ENCODE results near the gene ITCH. TPM values are rescaled to one million over a fixed set of nuclear protein-coding genes. Genes with fewer than 3 reads are reported as not detected.
"Not testable (repeated sequence)": the region's sequence is repeated elsewhere in the genome, so short reads cannot be mapped to it uniquely, and the experiment has no call there.

Gene ITCH
- total RNA-seq, 2 donors from 2014 or later = 30.5 to 34.4 TPM

DNA sequence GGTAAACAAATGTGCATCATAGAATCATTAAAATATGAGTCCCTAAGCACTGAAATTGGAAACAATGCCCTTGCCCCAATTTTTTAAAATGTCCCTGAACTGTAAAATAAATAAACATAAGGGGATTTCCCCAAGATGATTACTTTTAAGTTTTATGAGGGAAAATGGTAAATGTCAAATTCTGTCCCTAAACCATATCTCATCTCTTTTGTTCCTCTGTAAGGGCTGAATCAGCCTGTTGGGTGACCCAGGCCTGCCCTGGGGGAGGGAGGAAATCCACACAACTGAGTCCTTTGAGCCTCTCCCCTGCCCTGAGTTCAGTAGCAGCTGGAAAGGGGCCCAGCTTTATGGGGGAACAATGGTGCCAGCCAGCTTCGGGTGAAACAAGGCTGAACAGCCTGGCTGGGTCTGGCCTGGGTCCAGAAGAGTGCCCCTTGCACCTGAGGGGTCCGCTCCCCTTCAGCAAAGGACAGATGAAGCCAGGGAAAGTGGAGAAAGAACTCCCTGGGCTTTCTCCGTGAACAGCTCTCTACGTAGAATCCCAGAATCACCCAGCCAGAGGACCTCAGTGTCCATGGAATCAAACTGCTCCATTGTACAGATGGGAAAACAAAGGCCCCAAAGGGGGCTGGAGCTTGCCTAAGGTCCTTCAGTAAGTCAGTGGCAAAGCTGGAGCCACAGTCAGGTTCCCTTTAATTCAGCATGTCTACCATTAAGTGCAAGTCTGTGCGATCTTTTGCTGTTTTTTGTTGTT, 28.2 kb upstream of the ITCH start:
- Mint-ChIP-seq H3K27me3 (no peaks in the 10 kb centered on the region), H3K27ac (no peak overlapping the region), H3K4me3 (no peak overlapping the region), H3K4me1 (no peaks in the 10 kb centered on the region), H3K9me3 (no peaks in the 10 kb centered on the region), H3K36me3 (ENCODE audit: low read depth) (no peaks in the 10 kb centered on the region)
- ATAC-seq (replicated peaks) = no peak

DNA sequence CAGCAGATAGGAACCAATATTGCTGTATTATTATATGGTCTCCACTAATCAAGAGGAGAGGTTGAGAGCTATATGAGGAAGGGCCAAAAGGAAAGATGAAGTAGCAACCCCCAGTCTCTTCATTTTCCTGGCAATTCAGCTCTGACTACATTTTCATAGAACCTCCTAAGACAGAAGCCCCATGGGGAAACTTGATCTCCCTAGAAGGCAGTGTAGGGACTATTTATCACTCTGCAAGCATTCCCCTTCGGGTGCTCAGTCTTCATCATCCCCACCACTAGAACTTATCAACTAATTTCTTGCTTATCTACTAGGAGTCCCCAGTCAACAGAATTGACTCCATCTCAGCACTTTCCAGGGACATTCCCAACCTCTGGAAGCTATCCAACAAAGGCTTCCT, 25.5 kb upstream of the ITCH start:
- no peak for ATAC-seq (replicated peaks)
- Mint-ChIP-seq H3K27me3 (no peaks in the 10 kb centered on the region), H3K36me3 (ENCODE audit: low read depth) (no peaks in the 10 kb centered on the region), H3K27ac (no peak overlapping the region), H3K9me3 (no peaks in the 10 kb centered on the region), H3K4me1 (no peaks in the 10 kb centered on the region), H3K4me3 (no peak overlapping the region)

DNA sequence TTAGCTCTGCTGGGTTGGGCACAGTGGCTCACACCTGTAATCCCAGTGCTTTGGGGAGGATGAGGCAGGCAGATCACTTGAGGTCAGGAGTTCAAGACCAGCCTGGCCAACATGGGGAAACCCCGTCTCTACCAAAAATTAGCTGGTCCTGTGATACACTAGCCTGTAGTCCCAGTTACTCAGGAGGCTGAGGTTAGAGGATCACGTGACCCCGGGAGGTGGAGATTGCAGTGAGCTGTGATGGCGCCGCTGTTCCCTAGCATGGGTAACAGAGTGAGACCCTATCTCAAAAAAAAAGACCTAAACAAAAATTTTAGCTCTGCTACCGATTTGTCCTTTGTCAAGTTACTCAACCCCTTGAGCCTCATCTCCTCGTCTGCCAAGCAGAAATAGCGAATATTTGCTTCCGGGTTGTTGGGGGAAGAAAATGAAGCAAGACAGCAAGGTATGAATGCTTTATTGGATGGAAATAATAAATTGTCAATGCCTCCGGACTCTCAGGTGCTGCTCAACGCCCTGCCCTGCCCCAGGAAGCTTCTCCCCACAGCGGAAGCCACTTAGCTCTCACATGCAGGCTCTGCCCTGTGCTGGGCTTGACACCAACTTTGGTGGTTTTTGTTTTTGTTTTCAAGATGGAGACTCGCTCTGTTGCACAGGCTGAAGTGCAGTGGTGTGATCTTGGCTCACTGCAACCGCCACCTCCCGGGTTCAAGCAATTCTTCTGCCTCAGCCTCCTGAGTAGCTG, 24.9 kb upstream of the ITCH start:
- H3K4me3 Mint-ChIP-seq = peak overlapping the region; percentile 33
- no peaks in the 10 kb centered on the region for H3K4me1 Mint-ChIP-seq
- peak; percentile 51 for ATAC-seq (replicated peaks)
- H3K27me3 Mint-ChIP-seq = no peaks in the 10 kb centered on the region
- no peaks in the 10 kb centered on the region for H3K36me3 Mint-ChIP-seq (ENCODE audit: low read depth)
- no peak overlapping the region for H3K27ac Mint-ChIP-seq
- no peaks in the 10 kb centered on the region for H3K9me3 Mint-ChIP-seq

DNA sequence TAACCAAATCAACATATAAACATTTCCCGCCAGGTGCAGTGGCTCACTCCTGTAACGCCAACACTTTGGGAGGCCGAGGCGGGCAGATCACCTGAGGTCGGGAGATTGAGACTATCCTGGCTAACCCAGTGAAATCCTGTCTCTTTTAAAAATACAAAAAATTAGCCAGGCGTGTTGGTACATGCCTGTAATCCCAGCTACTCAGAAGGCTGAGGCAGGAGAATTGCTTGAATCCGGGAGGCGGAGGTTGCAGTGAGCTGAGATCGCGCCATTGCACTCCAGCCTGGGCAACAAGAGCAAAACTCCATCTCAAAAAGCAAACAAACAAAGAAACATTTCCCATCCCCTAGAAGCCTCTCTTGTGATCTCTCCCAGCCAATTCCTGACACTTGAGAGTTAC, 22.3 kb upstream of the ITCH start:
- not testable (repeated sequence) for ATAC-seq (replicated peaks); H3K4me3 Mint-ChIP-seq; H3K4me1 Mint-ChIP-seq; H3K27ac Mint-ChIP-seq; H3K27me3 Mint-ChIP-seq; H3K36me3 Mint-ChIP-seq (ENCODE audit: low read depth); H3K9me3 Mint-ChIP-seq

DNA sequence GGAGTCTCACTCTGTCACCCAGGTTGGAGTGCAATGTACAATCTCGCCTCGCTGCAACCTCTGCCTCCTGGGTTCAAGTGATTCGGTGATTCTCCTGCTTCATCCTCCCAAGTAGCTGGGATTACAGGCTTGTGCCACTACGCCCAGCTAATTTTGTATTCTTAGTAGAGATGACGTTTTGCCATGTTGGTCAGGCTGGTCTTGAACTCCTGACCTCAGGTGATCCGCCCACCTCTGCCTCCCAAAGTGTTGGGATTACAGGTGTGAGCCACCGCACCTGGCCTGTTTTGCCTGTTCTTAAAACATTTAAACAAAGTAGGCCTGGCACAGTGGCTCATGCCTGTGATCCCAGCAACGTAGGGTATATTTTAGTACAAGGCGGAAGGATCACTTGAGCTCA, 21.9 kb upstream of the ITCH start:
- not testable (repeated sequence) for H3K4me1 Mint-ChIP-seq; ATAC-seq (replicated peaks); H3K27me3 Mint-ChIP-seq; H3K9me3 Mint-ChIP-seq; H3K27ac Mint-ChIP-seq; H3K4me3 Mint-ChIP-seq; H3K36me3 Mint-ChIP-seq (ENCODE audit: low read depth)

DNA sequence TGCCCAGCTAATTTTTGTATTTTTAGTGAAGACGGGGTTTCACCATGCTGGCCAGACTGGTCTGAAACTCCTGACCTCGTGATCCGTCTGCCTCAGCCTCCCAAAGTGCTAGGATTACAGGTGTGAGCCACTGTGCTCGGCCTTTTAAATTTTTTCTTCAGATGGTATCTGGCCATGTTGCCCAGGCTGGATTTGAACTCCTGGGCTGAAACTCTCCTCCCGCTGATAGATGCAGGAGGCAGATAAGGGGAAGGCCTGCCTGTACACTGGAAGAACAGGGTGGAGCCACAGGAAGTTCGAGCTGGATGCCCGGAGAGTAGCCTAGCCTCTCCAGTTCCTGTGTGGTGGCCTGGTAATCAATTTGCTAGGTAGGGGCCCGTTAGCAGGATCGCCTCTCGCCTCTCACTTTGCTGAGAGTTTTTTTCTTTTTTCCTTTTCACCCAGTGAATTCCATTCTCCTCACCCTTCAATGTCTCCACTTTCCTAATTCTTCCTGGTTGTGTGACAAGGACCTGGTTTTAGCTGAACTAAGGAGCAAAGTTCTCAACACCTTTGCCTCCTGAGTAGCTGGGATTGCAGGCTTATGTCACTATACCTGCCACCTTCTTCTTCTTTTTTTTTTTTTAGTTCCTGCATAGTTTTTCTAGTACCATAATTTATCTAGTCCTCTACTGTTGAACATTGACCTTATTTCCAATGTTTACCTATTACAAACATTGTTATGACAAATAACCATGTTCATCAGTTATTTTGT, 19.4 kb upstream of the ITCH start:
- no peak overlapping the region for H3K4me3 Mint-ChIP-seq
- no peaks in the 10 kb centered on the region for H3K9me3 Mint-ChIP-seq
- H3K27ac Mint-ChIP-seq = no peak overlapping the region
- H3K27me3 Mint-ChIP-seq = no peaks in the 10 kb centered on the region
- H3K36me3 Mint-ChIP-seq (ENCODE audit: low read depth) = no peaks in the 10 kb centered on the region
- no peak for ATAC-seq (replicated peaks)
- no peaks in the 10 kb centered on the region for H3K4me1 Mint-ChIP-seq

DNA sequence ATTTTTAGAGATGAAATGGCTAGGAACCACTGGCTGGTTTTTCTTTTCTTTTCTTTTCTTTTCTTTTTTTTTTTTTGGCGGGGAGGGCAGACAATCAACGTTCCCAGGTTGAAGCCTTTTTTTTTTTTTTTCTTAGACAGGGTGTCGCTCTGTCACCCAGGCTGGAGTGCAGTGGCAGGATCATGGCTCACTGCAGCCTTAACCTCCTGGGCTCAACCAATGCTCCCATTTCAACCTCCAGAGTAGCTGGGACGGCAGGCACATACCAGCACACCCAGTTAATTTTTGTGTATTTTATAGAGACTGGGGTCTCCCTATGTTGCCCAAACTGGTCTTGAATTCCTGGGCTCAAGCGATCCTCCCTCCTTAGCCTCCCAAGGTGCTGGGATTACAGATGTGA, 18.8 kb upstream of the ITCH start:
- Mint-ChIP-seq H3K27me3 (no peaks in the 10 kb centered on the region), H3K4me3 (no peak overlapping the region), H3K36me3 (ENCODE audit: low read depth) (no peaks in the 10 kb centered on the region), H3K9me3 (no peaks in the 10 kb centered on the region), H3K4me1 (no peaks in the 10 kb centered on the region), H3K27ac (no peak overlapping the region)
- ATAC-seq (replicated peaks) = no peak

- H3K27ac Mint-ChIP-seq = no peak overlapping the region
- H3K4me3 Mint-ChIP-seq = no peak overlapping the region
- no peaks in the 10 kb centered on the region for H3K27me3 Mint-ChIP-seq
- H3K9me3 Mint-ChIP-seq = no peaks in the 10 kb centered on the region
- H3K4me1 Mint-ChIP-seq = no peaks in the 10 kb centered on the region
- ATAC-seq (replicated peaks) = no peak
- no peaks in the 10 kb centered on the region for H3K36me3 Mint-ChIP-seq (ENCODE audit: low read depth)
Observed at GRCh38 chr20:34345402-34345736, 17.7 kb upstream of the ITCH start.

DNA sequence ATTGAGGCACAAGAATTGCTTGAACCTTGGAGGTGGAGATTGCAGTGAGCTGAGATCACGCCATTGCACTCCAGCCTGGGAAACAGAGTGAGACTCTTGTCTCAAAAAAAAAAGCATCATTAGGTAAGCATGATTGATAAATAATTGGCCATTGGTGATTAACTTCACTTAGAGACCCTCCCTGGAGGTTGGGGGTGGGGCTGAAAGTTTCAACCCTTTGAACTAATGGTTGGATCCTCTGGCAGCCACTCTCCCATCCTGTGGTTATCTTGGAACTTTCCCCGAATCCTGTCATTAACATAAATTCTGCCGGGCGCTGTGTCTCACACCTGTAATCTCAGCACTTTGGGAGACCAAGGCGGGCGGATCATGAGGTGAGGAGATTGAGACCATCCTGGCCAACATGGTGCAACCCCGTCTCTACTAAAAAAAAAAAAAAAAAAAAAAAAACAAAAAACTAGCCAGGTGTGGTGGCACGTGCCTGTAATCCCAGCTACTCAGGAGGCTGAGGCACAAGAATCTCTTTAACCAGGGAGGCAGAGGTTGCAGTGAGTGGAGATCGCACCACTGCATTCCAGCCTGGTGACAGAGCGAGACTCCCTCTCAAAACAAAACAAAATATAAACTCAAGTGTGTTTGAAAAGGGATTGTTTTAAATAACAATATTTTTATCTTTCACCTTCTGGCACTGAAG, 17.1 kb upstream of the ITCH start:
- H3K4me1 Mint-ChIP-seq, H3K4me3 Mint-ChIP-seq, H3K27me3 Mint-ChIP-seq: not testable (repeated sequence)

GRCh38 chr20:34346533-34346865, 16.6 kb upstream of the ITCH start:
- not testable (repeated sequence) for H3K4me1 Mint-ChIP-seq; ATAC-seq (replicated peaks); H3K36me3 Mint-ChIP-seq (ENCODE audit: low read depth); H3K4me3 Mint-ChIP-seq; H3K9me3 Mint-ChIP-seq; H3K27me3 Mint-ChIP-seq; H3K27ac Mint-ChIP-seq

More for the DNA sequence above, 17.1 kb upstream of the ITCH start:
- not testable (repeated sequence) for ATAC-seq (replicated peaks); H3K27ac Mint-ChIP-seq; H3K36me3 Mint-ChIP-seq (ENCODE audit: low read depth); H3K9me3 Mint-ChIP-seq

GRCh38 chr20:34347571-34347970, 15.5 kb upstream of the ITCH start:
- Mint-ChIP-seq H3K9me3 (no peaks in the 10 kb centered on the region), H3K27ac (no peak overlapping the region), H3K4me3 (no peak overlapping the region), H3K27me3 (no peaks in the 10 kb centered on the region), H3K36me3 (ENCODE audit: low read depth) (no peaks in the 10 kb centered on the region), H3K4me1 (no peaks in the 10 kb centered on the region)
- no peak for ATAC-seq (replicated peaks)

GRCh38 chr20:34350095-34350494, 13.0 kb upstream of the ITCH start:
- ATAC-seq (replicated peaks) = no peak

DNA sequence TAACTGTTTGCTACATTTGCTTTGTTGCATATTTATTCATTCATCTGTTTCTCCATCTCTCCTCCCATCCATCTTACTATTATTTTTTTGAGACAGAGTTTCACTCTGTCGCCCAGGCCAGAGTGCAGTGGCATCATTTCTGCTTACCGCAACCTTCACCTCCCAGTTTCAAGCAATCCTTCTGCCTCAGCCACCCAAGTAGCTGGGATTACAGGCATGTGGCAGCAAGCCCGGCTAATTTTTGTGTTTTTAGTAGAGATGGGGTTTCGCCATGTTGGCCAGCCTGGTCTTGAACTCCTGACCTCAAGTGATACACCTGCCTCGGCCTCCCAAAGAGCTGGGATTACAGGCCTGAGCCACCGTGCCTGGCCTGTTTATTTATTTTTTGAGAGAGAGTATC, 9.6 kb upstream of the ITCH start:
- H3K27ac Mint-ChIP-seq; H3K36me3 Mint-ChIP-seq (ENCODE audit: low read depth); H3K4me1 Mint-ChIP-seq; H3K4me3 Mint-ChIP-seq; H3K9me3 Mint-ChIP-seq; H3K27me3 Mint-ChIP-seq; ATAC-seq (replicated peaks): not testable (repeated sequence)

More at GRCh38 chr20:34350095-34350494, 13.0 kb upstream of the ITCH start:
- H3K27ac Mint-ChIP-seq = no peak overlapping the region
- no peak overlapping the region for H3K4me3 Mint-ChIP-seq
- H3K27me3 Mint-ChIP-seq = no peaks in the 10 kb centered on the region
- no peaks in the 10 kb centered on the region for H3K4me1 Mint-ChIP-seq
- H3K36me3 Mint-ChIP-seq (ENCODE audit: low read depth) = no peaks in the 10 kb centered on the region
- no peaks in the 10 kb centered on the region for H3K9me3 Mint-ChIP-seq

GRCh38 chr20:34355427-34355826, 7.6 kb upstream of the ITCH start:
- ATAC-seq (replicated peaks) = no peak
- H3K27me3 Mint-ChIP-seq = no peaks in the 10 kb centered on the region
- no peaks in the 10 kb centered on the region for H3K4me1 Mint-ChIP-seq

GRCh38 chr20:34359729-34360128, 3.3 kb upstream of the ITCH start:
- not testable (repeated sequence) for H3K27me3 Mint-ChIP-seq; H3K4me3 Mint-ChIP-seq; ATAC-seq (replicated peaks); H3K27ac Mint-ChIP-seq; H3K4me1 Mint-ChIP-seq; H3K9me3 Mint-ChIP-seq; H3K36me3 Mint-ChIP-seq (ENCODE audit: low read depth)

More at GRCh38 chr20:34355427-34355826, 7.6 kb upstream of the ITCH start:
- H3K36me3 Mint-ChIP-seq (ENCODE audit: low read depth) = no peaks in the 10 kb centered on the region
- H3K27ac Mint-ChIP-seq = no peak overlapping the region
- H3K4me3 Mint-ChIP-seq = no peak overlapping the region
- H3K9me3 Mint-ChIP-seq = no peaks in the 10 kb centered on the region

Data from activated T-helper 17 cell treated with anti-CD3 and anti-CD28 coated beads, Interleukin-2, amount 50 U/mL, for 72 hours (primary cell).